HG03442 (cell line): ENCODE data around the gene PLB1.

ENCODE experiments used
- ATAC-seq: cut with Tn5 transposase; IDR thresholded peaks from one replicate; pipeline ENCODE4 v1.9.1; 2021; ENCODE audit warnings: mild to moderate bottlenecking, moderate library complexity; ENCODE audit not compliant: unreplicated experiment

PLB1 gene

GRCh38 chr2:28586867-28587266 lies 91.0 kb downstream of the PLB1 start:
- no peak for ATAC-seq

GRCh38 chr2:28587526-28588291 lies 91.8 kb downstream of the PLB1 start:
- no peak for ATAC-seq

- no peak for ATAC-seq
Measured at GRCh38 chr2:28588292-28588670, 92.4 kb downstream of the PLB1 start.

GRCh38 chr2:28589746-28590463 lies 94.0 kb downstream of the PLB1 start:
- ATAC-seq: no peak

GRCh38 chr2:28590496-28591301 lies 94.8 kb downstream of the PLB1 start:
- no peak for ATAC-seq

- ATAC-seq: no peak
Measured at GRCh38 chr2:28591711-28592335, 96.0 kb downstream of the PLB1 start.

GRCh38 chr2:28592481-28592880 lies 96.6 kb downstream of the PLB1 start:
- ATAC-seq: no peak

- no peak for ATAC-seq
Measured at GRCh38 chr2:28593160-28593755, 97.4 kb downstream of the PLB1 start.

GRCh38 chr2:28594000-28594331 lies 98.1 kb downstream of the PLB1 start:
- ATAC-seq: no peak

GRCh38 chr2:28594332-28595108 lies 98.7 kb downstream of the PLB1 start:
- no peak for ATAC-seq

- ATAC-seq: no peak
Measured at GRCh38 chr2:28595323-28595722, 99.5 kb downstream of the PLB1 start.

GRCh38 chr2:28598484-28598883 lies 102.6 kb downstream of the PLB1 start:
- no peak for ATAC-seq

- no peak for ATAC-seq
Measured at GRCh38 chr2:28600181-28600580, 104.3 kb downstream of the PLB1 start.

- no peak for ATAC-seq
Measured at GRCh38 chr2:28601616-28602015, 105.8 kb downstream of the PLB1 start.

- ATAC-seq: no peak
Measured at GRCh38 chr2:28602136-28602660, 106.3 kb downstream of the PLB1 start.

GRCh38 chr2:28602751-28603639 lies 107.1 kb downstream of the PLB1 start:
- ATAC-seq: no peak

GRCh38 chr2:28603821-28604220 lies 108.0 kb downstream of the PLB1 start:
- ATAC-seq: no peak

GRCh38 chr2:28604284-28604843 lies 108.5 kb downstream of the PLB1 start:
- ATAC-seq: no peak
